Measurements from ENCODE around the gene HSFX2.

GRCh38 chrX:149570668-149571067 lies 24.4 kb downstream of the HSFX2 start:
- TF ChIP-seq CTCF (IDR thresholded peaks at IDR 0.05) (no peak), POLR2A (IDR thresholded peaks at IDR 0.05) (no peak)
